ENCODE data around the gene VAV2.

Gene VAV2

DNA sequence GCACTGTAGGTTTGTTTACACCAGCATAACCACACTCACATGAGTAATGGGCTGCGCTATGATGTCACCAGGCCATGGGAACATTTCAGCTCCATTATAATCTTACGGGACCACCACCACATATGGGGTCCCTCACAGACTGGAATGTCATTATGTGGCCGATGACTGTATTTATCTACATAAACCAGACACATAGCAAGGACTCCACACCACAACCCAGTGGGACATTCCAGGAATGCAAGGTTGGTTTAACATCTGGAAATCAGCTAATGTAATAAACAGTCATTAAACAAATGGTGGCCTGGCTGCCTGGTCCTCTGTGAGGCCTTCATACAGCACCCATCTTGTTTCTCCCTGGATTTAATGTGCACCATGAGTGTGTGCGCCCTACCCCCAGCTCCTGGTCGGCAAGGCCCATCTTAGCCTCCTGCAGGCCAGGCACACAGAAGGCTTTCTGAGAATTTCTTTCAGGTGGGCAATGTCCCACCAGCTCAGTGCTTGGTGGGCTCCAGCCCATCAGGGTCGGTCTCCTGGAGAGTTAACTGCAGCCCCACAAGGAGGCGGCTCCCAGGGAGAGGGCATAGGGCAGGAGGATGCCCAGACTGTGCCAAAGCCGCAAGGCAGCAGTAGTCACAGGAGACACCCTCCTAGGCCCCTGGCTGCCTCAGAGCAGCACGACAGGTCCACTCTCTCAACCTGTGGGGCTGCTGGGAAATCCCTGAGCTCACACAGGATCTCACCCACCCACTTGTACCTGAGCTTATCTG lies 218.1 kb downstream of the VAV2 start:
- H3K4me3 ChIP-seq (ENCODE audit: low read depth, low read length): no peak overlapping the region
- TF ChIP-seq, protein P1, sequence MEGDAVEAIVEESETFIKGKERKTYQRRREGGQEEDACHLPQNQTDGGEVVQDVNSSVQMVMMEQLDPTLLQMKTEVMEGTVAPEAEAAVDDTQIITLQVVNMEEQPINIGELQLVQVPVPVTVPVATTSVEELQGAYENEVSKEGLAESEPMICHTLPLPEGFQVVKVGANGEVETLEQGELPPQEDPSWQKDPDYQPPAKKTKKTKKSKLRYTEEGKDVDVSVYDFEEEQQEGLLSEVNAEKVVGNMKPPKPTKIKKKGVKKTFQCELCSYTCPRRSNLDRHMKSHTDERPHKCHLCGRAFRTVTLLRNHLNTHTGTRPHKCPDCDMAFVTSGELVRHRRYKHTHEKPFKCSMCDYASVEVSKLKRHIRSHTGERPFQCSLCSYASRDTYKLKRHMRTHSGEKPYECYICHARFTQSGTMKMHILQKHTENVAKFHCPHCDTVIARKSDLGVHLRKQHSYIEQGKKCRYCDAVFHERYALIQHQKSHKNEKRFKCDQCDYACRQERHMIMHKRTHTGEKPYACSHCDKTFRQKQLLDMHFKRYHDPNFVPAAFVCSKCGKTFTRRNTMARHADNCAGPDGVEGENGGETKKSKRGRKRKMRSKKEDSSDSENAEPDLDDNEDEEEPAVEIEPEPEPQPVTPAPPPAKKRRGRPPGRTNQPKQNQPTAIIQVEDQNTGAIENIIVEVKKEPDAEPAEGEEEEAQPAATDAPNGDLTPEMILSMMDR (IDR thresholded peaks at IDR 0.05; ENCODE audit: low read depth, low read length, missing control alignments): no peak

DNA sequence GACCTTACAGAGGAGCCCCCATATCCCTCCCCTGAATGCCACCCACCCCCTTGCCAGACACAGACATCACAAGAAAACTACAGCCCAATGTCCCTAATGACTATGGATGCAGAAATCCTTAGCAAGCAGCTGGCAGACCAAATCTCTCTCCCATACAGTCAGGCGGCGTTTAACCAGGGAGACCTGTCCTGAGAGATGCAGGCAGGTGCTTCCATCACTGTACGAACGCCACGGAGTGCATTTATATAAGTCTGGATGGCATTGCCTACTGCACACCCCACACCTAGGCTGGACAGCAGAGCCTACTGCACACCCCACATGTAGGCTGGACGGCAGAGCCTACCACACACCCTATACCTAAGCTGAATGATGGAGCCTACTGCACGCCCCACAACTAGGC lies 219.5 kb downstream of the VAV2 start:
- no peak for DNase-seq (ENCODE audit: low read depth)
- TF ChIP-seq, protein P1 (IDR thresholded peaks at IDR 0.05; ENCODE audit: low read depth, low read length, missing control alignments): no peak
- no peak overlapping the region for H3K4me3 ChIP-seq (ENCODE audit: low read depth, low read length)

More for the DNA sequence above, 218.1 kb downstream of the VAV2 start:
- no peak for DNase-seq (ENCODE audit: low read depth)

DNA sequence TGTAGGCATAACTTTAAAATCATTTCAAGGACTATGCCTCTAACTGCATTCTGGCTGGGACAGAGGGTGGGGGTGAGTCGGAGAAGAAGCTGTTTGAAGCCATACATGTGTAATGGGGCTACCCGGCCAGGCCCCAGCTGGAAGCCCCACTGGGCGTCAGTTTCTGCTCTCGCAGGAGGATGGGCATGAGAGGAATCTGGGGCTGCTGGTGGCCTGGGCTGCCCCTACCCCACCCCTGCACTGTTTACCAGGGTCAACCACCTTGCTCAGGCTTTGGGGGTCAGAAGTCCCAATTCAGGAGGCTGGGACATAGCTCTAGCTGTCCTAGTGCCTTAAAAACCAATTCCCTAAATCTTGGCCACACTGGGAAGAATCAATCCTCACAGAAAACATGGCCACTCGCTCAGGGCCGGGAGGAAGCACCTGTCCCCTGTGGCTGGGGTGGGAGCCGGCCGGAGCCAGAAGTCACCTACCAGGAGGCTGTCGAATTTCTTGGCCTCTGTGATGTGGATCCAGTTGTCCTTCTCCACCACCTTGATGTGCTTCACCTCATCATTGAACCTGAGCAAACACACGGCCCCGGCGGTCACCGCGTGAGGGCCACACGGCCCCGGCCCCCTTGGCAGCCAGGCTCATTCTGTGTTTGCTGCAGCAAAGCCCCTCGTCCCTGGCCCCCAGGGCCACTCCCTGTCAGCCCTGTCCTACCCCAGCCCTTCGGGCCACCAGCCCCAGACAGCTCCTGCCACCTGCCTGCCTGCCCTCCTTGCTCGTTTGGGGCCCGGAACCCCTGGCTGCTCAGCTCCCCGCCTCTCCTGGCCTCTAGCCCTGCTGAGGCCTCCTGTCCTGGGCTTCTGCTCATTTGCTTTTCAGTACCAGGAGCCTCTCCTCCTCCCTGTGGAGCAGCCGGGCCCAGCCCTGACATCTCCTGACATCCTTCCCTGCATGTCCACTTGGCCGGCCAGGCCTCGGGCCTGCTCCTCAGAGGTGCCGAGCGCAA lies 220.3 kb downstream of the VAV2 start:
- DNase-seq (ENCODE audit: low read depth): no peak
- no peak overlapping the region for H3K4me3 ChIP-seq (ENCODE audit: low read depth, low read length)
- TF ChIP-seq, protein P1 (IDR thresholded peaks at IDR 0.05; ENCODE audit: low read depth, low read length, missing control alignments): no peak

DNA sequence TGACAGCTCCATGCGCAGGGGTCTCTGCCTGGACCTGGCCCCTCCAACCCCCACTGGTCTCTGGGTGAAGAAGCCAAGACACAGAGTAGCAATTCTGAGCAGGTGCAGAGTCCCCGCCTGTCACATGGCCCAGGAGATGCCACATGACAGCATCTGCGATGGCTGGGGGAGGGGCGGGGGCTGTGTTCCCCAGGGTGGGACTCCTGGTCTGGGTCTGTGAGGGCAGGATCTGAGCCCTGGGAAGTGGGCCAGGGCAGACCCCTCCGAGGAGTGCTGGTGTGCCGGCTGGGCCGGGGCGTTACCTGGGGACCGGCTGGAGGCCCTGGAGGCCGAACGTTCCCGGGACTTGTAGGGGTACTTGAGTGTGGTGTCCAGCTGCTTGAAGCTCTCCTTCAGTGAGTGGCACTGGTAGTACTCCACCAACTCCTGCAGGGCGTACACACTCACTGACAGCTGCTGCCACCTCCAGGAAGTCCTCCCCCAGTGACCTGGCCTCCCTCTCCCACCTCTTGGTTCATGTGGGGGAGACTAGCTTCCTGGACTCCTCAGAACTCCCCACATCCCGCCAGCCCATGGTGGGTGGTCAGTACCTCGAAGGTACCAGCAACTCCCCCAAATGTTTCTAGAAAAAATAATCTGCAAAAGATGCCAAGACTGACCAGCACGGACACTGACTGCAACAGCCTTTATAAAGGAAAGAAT lies 221.9 kb downstream of the VAV2 start:
- DNase-seq (ENCODE audit: low read depth): no peak
- TF ChIP-seq, protein P1 (IDR thresholded peaks at IDR 0.05; ENCODE audit: low read depth, low read length, missing control alignments): no peak
- H3K4me3 ChIP-seq (ENCODE audit: low read depth, low read length): no peak overlapping the region

DNA sequence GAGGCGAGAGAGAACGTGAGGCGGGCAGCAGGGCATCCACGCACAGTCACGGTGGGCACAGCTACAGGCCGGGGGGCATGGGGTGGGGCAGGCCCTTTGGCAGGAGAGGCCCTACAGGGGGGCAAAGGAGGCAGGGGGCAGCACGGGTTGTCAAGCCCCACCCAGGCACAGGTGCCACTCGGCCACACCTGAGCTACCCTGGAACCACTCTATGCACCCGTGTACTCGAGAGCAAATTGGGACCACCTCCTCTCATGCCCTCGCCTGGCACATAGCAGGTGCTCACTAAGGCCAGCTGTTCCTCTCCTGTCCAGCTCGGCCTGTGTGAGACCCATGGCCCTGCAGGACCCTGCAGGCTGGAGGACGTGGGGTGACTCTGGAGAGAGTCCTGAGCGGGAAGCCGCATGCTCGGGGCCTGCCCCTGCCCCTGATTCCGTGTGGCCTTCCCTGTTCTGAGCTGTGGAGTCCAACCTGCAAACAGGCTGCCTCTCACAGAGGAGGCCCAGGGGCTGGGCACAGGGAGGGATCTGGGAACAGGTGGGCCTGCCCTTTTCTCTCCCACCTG lies 222.5 kb downstream of the VAV2 start:
- H3K4me3 ChIP-seq (ENCODE audit: low read depth, low read length): no peak overlapping the region
- DNase-seq (ENCODE audit: low read depth): no peak
- TF ChIP-seq, protein P1 (IDR thresholded peaks at IDR 0.05; ENCODE audit: low read depth, low read length, missing control alignments): no peak

DNA sequence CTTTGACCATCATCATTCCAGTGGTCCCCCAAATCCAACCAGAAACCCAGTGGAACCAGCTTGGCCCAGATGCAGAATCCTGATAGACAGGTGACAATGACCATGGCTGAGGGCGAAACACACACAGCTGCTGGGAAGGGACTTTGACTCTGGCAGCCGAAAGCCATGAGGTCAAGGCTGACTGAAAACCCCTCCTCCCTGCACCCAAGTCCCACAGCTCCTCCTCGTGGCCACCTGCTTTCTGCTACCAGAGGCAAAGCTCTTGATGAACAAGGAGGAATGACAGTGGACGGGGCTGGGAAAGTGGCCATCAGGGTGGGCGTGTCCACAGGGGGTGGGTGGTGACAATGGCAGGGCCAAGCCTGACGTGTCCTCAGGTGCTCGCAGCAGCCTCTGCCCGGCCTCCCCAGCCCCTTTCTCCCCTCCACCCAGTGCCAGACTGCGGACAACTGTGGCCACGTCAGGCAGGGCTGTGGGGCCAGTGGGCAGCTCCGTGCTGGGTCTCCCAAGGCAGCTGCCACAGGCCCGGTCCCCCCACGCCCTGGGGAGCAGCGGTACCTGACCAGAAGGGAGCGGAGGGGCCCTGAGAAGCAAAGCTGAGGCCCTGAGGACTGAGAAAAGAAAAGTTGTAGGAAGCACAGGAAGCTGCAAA lies 223.1 kb downstream of the VAV2 start:
- TF ChIP-seq, protein P1 (IDR thresholded peaks at IDR 0.05; ENCODE audit: low read depth, low read length, missing control alignments): no peak
- no peak overlapping the region for H3K4me3 ChIP-seq (ENCODE audit: low read depth, low read length)
- no peak for DNase-seq (ENCODE audit: low read depth)
